Measurements from ENCODE around the gene DCTN4.

The DCTN4 gene

GRCh38 chr5:150738862-150739261 lies 20.0 kb downstream of the DCTN4 start:
- no peak for DNase-seq (ENCODE audit: low read depth)

GRCh38 chr5:150734579-150735384 lies 24.0 kb downstream of the DCTN4 start:
- no peak for DNase-seq (ENCODE audit: low read depth)

DNA sequence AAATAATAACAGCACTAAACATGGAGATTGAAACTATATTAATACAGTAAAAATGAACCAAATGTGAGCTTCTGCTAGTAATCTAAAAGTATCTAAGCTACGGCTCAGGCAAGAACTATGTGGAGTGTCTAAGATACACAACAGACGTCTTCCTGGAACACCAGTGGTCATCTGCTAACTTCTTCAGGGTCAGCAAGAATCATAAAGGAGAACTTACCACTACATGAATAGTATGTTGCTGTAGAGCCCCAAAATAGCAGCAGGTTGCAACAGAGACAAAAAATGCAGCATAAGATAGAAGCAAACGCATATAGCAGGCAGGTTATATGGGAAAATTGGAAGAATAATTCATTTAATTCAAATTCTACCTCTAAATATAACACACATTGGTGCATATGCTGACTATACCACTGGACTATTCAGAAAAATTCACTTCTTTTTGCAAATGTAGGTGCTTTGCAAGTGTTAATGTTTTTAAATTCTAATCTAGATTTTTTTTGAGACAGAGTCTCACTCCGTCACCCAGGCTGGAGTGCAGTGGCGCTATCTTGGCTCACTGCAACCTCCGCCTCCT lies 27.1 kb downstream of the DCTN4 start:
- no peak for DNase-seq (ENCODE audit: low read depth)

- no peak for DNase-seq (ENCODE audit: low read depth)
These were observed 29.0 kb downstream of the DCTN4 start for GRCh38 chr5:150729859-150730258.

DNA sequence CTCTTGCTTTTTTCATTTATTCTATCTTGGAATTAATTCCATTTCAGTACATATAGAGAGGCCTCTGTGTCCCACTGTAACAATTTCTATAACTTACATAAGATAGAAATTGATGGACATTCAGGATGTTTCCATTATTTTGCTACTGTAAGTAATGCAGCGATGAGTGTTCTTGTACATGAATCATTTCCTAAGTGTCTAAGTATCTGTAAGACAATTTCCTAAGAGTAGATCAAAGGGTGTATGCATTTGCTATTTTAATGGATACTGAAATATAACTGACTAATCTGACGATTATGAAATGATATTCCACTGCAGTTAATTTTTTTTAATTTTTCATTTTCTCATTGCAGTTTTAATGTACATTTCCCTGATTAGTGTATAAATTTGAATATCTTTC lies 35.0 kb downstream of the DCTN4 start:
- DNase-seq (ENCODE audit: low read depth), result no peak

DNA sequence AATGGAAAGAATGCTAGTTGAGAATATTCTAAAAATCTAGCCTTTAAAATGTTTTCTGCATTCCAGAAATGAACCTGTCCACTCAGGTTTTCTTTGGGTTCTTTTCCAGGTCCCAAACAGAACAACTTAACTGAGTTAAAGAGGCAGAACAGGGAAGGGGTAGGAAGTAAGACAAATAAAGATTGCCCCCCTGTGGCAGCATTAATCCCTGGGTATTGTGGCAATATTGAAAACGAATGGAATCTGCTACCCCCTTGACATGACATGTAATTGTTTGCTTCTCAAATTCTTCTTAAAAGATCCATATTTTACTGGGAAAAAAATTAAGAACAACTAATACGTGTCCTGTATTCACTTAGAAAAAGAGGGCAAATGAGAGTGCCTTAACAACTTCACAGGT lies 48.7 kb downstream of the DCTN4 start:
- DNase-seq (ENCODE audit: low read depth), result no peak

- DNase-seq (ENCODE audit: low read depth), result no peak
These were observed 51.9 kb downstream of the DCTN4 start for GRCh38 chr5:150706776-150707390.

DNA sequence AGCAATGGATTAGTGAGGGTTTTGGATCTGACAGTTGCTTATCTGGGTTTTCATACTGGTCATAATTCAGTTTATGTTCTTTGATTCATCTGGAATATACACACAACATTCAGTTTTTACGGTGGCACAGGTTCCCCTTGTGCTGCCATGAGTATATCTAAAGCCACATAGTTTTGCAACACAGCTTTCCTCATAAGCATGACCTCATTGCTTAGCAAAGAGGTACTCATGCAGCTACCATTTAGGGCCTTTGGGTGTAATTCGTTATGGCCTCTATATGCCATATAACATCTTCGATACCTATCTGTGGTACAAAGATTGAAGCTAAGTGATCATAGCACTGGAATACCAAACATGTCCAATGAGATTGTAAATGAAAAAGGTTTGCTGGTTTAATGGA lies 55.1 kb downstream of the DCTN4 start:
- no peak for DNase-seq (ENCODE audit: low read depth)

GRCh38 chr5:150700594-150701377 lies 58.0 kb downstream of the DCTN4 start, which contains the start of gene RBM22:
RBM22 (minus strand) TSS chr5:150701062; CDS start chr5:150700985, 77 bp downstream.
- DNase-seq (ENCODE audit: low read depth), result peak; percentile 86

DNA sequence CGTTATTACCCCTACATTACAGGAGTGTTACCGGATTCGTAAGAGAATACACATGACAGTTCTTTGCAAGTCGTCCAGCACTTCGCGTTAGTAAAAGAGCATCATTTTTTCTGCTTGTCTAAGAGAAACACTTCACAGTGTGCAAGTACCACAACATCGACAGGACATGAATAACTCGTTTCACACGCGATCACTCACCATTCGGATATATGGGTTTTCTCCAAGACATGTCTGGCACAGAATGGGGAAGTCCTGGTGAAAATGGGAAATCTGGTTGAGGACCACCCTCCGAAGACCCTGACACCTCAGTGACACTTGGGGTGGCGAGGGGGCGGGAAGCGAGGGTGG lies 58.6 kb downstream of the DCTN4 start:
- no peak for DNase-seq (ENCODE audit: low read depth)

DNA sequence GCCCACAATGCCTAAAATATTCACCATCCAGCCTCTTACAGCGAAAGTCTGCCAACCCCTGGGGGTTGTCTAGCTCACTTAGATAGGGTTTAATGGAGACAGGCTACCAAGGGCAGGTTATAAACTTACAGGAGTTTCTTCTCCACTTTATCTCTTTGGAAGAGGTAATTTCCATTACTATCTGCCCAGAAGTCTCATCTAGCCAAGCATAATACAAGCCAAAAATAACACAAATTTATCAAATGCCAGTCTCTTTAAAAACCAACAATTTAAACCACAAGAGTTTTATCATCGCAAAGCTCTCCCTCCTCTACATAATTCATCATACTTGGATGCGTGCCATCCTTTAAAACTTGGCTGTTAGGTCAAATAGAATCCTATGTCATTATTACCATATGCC lies 64.2 kb downstream of the DCTN4 start:
- DNase-seq (ENCODE audit: low read depth), result no peak

DNA sequence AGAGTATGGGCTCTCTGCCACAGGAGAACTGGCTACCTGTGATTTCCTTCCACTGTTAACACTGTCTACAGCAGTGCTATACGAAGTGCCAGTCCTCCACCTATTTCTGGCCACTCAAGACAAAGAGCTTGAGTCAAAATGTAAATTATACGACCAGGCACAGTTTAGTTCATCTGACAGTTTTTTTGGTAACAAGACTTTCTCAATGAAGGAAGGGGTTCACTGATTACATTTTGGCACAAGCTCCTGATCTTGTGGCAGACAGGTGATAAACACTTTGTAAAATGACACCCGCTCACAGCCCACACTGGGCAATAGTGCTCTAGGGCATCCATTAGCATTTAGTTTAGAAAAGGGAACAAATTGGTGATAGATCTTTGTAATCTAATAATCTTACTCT lies 66.5 kb downstream of the DCTN4 start:
- no peak for DNase-seq (ENCODE audit: low read depth)

GRCh38 chr5:150690760-150691159 lies 68.1 kb downstream of the DCTN4 start:
- DNase-seq (ENCODE audit: low read depth), result no peak

GRCh38 chr5:150689120-150689519 lies 69.7 kb downstream of the DCTN4 start:
- DNase-seq (ENCODE audit: low read depth), result no peak

DNA sequence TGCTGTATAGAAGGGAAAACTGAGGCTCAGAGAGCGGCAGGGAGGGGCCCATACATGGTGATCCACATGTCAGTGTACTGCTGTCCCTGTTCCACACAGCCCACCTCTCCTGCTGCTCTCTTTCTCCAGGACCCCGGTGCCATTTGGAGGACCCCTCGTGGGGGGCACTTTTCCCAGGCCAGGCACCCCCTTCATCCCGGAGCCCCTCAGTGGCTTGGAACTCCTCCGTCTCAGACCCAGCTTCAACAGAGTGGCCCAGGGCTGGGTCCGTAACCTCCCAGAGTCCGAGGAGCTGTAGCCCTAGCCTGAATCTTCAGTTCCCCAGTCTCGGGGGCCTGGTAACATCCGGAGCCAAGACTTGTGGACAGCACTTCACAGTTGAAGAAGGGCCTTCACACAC lies 82.2 kb downstream of the DCTN4 start:
- DNase-seq (ENCODE audit: low read depth), result no peak

- DNase-seq (ENCODE audit: low read depth), result no peak
These were observed 83.7 kb downstream of the DCTN4 start for GRCh38 chr5:150675069-150675468.

- no peak for DNase-seq (ENCODE audit: low read depth)
These were observed 84.4 kb downstream of the DCTN4 start for GRCh38 chr5:150674341-150674821.

GRCh38 chr5:150672884-150673275 lies 85.9 kb downstream of the DCTN4 start:
- DNase-seq (ENCODE audit: low read depth), result no peak

DNA sequence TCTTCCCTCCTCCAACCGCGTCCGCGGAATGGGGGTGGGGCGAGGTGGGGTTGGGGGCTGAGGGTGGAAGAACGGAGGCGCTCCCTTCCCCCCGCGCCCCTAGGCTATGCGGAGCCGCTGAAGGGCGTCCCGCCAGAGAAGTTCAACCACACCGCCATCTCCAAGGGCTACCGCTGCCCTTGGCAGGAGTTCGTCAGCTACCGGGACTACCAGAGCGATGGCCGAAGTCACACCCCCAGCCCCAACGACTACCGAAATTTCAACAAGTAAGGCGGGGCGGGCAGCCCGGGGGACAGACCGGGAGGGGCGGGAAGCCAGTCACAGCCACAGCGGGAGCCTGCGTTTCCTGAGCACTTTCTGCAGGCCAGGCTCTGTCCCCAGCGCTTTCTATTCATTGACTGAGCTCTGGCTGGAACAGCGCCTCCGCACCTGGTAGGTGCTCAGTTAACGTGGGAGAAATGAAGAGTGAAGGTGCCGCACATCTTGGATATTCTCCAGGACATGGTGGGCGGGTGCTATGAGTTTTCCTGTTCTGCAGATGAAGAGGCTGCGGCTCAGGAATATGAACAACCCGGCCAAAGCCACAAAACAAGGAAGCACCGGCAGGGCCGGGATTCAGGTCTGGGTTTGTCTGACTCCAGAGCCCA lies 86.5 kb downstream of the DCTN4 start:
- no peak for DNase-seq (ENCODE audit: low read depth)

GRCh38 chr5:150671509-150672236 lies 87.1 kb downstream of the DCTN4 start:
- no peak for DNase-seq (ENCODE audit: low read depth)

- DNase-seq (ENCODE audit: low read depth), result no peak
These were observed 87.9 kb downstream of the DCTN4 start for GRCh38 chr5:150670948-150671310.
